Measurements from ENCODE around the gene TTYH3. TPM values are rescaled to one million over a fixed set of nuclear protein-coding genes. Genes with fewer than 3 reads are reported as not detected.

TTYH3 gene
- total and polyA plus RNA-seq, 2 of the 13 experiments (the other 11 are each of a cell fraction or from before 2014, with no cell fraction given) = 26.3 to 50.0 TPM

- TF ChIP-seq ZNF407 (CRISPR knock-in tag; IDR thresholded peaks at IDR 0.05; ENCODE audit: not compliant biosample characterization) = peak; percentile 85
- TF ChIP-seq JARID2 (CRISPR knock-in tag; IDR thresholded peaks at IDR 0.05; ENCODE audit: insufficient replicate concordance) = peak; percentile 73
- TF ChIP-seq DMAP1 (CRISPR knock-in tag; IDR thresholded peaks at IDR 0.05) = peak; percentile 80
- no peak for TF ChIP-seq ZNF354B (CRISPR knock-in tag; IDR thresholded peaks at IDR 0.05)
- TF ChIP-seq SETDB1 (CRISPR knock-in tag; IDR thresholded peaks at IDR 0.05; ENCODE audit: borderline replicate concordance) = no peak
- TF ChIP-seq ZNF274 (CRISPR knock-in tag; IDR thresholded peaks at IDR 0.05) = peak; percentile 92; the same call in 1 of the 2 replicates
- peak; percentile 97 for TF ChIP-seq MYC (CRISPR knock-in tag; IDR thresholded peaks at IDR 0.05; ENCODE audit: borderline replicate concordance)
- no peak for TF ChIP-seq MBD4 (IDR thresholded peaks at IDR 0.05; ENCODE audit: borderline replicate concordance, low read length)
- TF ChIP-seq FOXP4 (CRISPR knock-in tag; IDR thresholded peaks at IDR 0.05) = peak; percentile 78
- TF ChIP-seq ZBTB2 (CRISPR knock-in tag; IDR thresholded peaks at IDR 0.05; ENCODE audit: low read depth) = peak; percentile 57; the same call in 1 of the 2 replicates
- TF ChIP-seq ETS1 (CRISPR knock-in tag; IDR thresholded peaks at IDR 0.05) = peak; percentile 77; the same call in 1 of the 2 replicates
- peak; percentile 82; the same call in 1 of the 2 replicates for TF ChIP-seq ZBTB8A (CRISPR knock-in tag; IDR thresholded peaks at IDR 0.05; ENCODE audit: borderline replicate concordance, low read depth)
- no peak for TF ChIP-seq ZNF775 (CRISPR knock-in tag; IDR thresholded peaks at IDR 0.05; ENCODE audit: borderline replicate concordance)
- no peak for TF ChIP-seq ZNF577 (CRISPR knock-in tag; IDR thresholded peaks at IDR 0.05; ENCODE audit: borderline replicate concordance, low read depth)
- TF ChIP-seq RFX1 (IDR thresholded peaks at IDR 0.05) = no peak
Observed at GRCh38 chr7:2663121-2663886, 31.5 kb downstream of the TTYH3 start (continued).

All from HepG2 (cell line).